HepG2 (cell line): ENCODE results near the gene PDE4D. TPM values are rescaled to one million over a fixed set of nuclear protein-coding genes. Genes with fewer than 3 reads are reported as not detected.

Source experiments
- ARHGAP35 ChIP-seq: sonication (generic); formaldehyde crosslinking; IDR thresholded peaks from 2 replicates; pipeline ENCODE4 v1.9.0; 2022; ENCODE audit warnings: mild to moderate bottlenecking, inconsistent platforms, moderate library complexity, missing genetic modification reagents, borderline replicate concordance
- ARID4A ChIP-seq: sonication (generic); formaldehyde crosslinking; IDR thresholded peaks from 2 replicates; pipeline ENCODE4 v1.5.0; 2020; ENCODE audit warnings: mild to moderate bottlenecking, missing genetic modification reagents, borderline replicate concordance
- CREM ChIP-seq, 2 experiments: sonication (generic) in 1 of 2; formaldehyde crosslinking in 1 of 2; IDR thresholded peaks; 2 replicates each; pipeline versions ENCODE4 v1.4.0 to v1.6.1; 2016 to 2020; ENCODE audit warnings: antibody characterized with exemption in 1 of 2, mild to moderate bottlenecking in 1 of 2, missing genetic modification reagents in 1 of 2
- EP300 ChIP-seq, 3 experiments: sonication (generic) in 1 of 3; formaldehyde crosslinking in 1 of 3; IDR thresholded peaks; 2 replicates each; pipeline versions ENCODE4 v1.5.1 to v1.6.1; 2011 to 2020; ENCODE audit warnings: low read depth in 2 of 3, low read length in 2 of 3, borderline replicate concordance in 1 of 3, improper control_type of control experiment in 1 of 3, mild to moderate bottlenecking in 1 of 3, missing genetic modification reagents in 1 of 3, moderate library complexity in 1 of 3
- FOXK1 ChIP-seq: sonication (generic); formaldehyde crosslinking; IDR thresholded peaks from 2 replicates; pipeline ENCODE4 v1.4.0; 2020; ENCODE audit warnings: low read depth, missing genetic modification reagents, borderline replicate concordance
- GABPA ChIP-seq, 2 experiments: IDR thresholded peaks; 2 replicates each; pipeline ENCODE4 v1.6.1; 2011 to 2016; ENCODE audit warnings: low read depth in 2 of 2, low read length in 1 of 2, missing biosample characterization in 1 of 2, missing genetic modification characterization in 1 of 2
- GZF1 ChIP-seq: sonication (generic); formaldehyde crosslinking; IDR thresholded peaks from 2 replicates; pipeline ENCODE4 v1.5.1; 2020; ENCODE audit warnings: mild to moderate bottlenecking, missing genetic modification reagents
- IKZF1 ChIP-seq: fragments of 450-650 bp; IDR thresholded peaks from 2 replicates; pipeline ENCODE4 v1.7.1; 2016
- KAT7 ChIP-seq: IDR thresholded peaks from 2 replicates; pipeline ENCODE4 v1.6.1; 2018; ENCODE audit warnings: borderline replicate concordance, missing compliant biosample characterization
- MAZ ChIP-seq, 2 experiments: sonication (generic) in 1 of 2; formaldehyde crosslinking in 1 of 2; IDR thresholded peaks; 2 replicates each; pipeline versions ENCODE4 v1.5.0 to v1.6.1; 2012 to 2020; ENCODE audit warnings: low read depth in 2 of 2, mild to moderate bottlenecking in 2 of 2, borderline replicate concordance in 1 of 2, improper control_type of control experiment in 1 of 2, low read length in 1 of 2, missing genetic modification reagents in 1 of 2, moderate library complexity in 1 of 2
- MBD4 ChIP-seq: IDR thresholded peaks from 2 replicates; pipeline ENCODE4 v1.6.1; 2012; ENCODE audit warnings: low read length, inconsistent platforms, borderline replicate concordance
- NFIB ChIP-seq: sonication (generic); formaldehyde crosslinking; IDR thresholded peaks from 2 replicates; pipeline ENCODE4 v1.9.0; 2021; ENCODE audit warnings: missing genetic modification reagents, mild to moderate bottlenecking, borderline replicate concordance
- PHF5A ChIP-seq: IDR thresholded peaks from one replicate; pipeline ENCODE4 v1.6.1; 2018; ENCODE audit warnings: low read depth, missing genetic modification reagents; ENCODE audit not compliant: unreplicated experiment
- TAF1 ChIP-seq: sonication (generic); formaldehyde crosslinking; IDR thresholded peaks from 2 replicates; pipeline ENCODE4 v1.4.0; 2020; ENCODE audit warnings: missing genetic modification reagents
- THAP11 ChIP-seq: IDR thresholded peaks from 2 replicates; pipeline ENCODE4 v1.6.1; 2016; ENCODE audit warnings: missing biosample characterization, missing genetic modification reagents
- ZBTB4 ChIP-seq: sonication (generic); formaldehyde crosslinking; IDR thresholded peaks from 2 replicates; pipeline ENCODE4 v1.4.0; 2020; ENCODE audit warnings: missing genetic modification reagents, mild to moderate bottlenecking, borderline replicate concordance
- ZNF230 ChIP-seq: sonication (generic); formaldehyde crosslinking; IDR thresholded peaks from 2 replicates; pipeline ENCODE4 v1.4.0; 2020; ENCODE audit warnings: mild to moderate bottlenecking, missing genetic modification reagents
- ZNF614 ChIP-seq: IDR thresholded peaks from 2 replicates; pipeline ENCODE4 v1.6.1; 2018; ENCODE audit warnings: missing biosample characterization, missing genetic modification reagents, inconsistent platforms, borderline replicate concordance
- ZNF788 ChIP-seq: sonication (generic); formaldehyde crosslinking; IDR thresholded peaks from 2 replicates; pipeline ENCODE4 v1.5.0; 2020; ENCODE audit warnings: mild to moderate bottlenecking, missing genetic modification reagents, borderline replicate concordance
- ZSCAN12 ChIP-seq: sonication (generic); formaldehyde crosslinking; IDR thresholded peaks from 2 replicates; pipeline ENCODE4 v1.9.0; 2021; ENCODE audit warnings: mild to moderate bottlenecking, missing genetic modification reagents
- ZSCAN25 ChIP-seq: sonication (generic); formaldehyde crosslinking; IDR thresholded peaks from 2 replicates; pipeline ENCODE4 v1.8.0; 2022; ENCODE audit warnings: mild to moderate bottlenecking, missing genetic modification reagents
- polyA plus RNA-seq, 8 experiments: library from polyadenylated mRNA; depleted of rRNA in 3 of 8; stranded (reverse) in 7 of 8; unstranded in 1 of 8; fragments of >200 nt; fragmentation: Illumina TruSeq in 4 of 8; extraction: Trizol in 4 of 8; gene quantifications; 2 replicates each; pipeline versions ENCODE4 v1.2.1 to v1.2.3, GENCODE V29; 2011 to 2016; ENCODE audit warnings: low read depth in 4 of 8, missing spikeins in 1 of 8, mixed read lengths in 1 of 8; ENCODE audit not compliant: insufficient read depth in 1 of 8
- total RNA-seq, 5 experiments: library from RNA; depleted of rRNA; stranded (reverse); fragments of >200 nt; fragmentation: Illumina TruSeq; extraction: Trizol; gene quantifications; 2 replicates each; pipeline ENCODE4 v1.2.3, GENCODE V29; 2016; ENCODE audit warnings: low read depth in 1 of 5
- TF ChIP-seq, protein P1 (sequence below): sonication (generic); formaldehyde crosslinking; IDR thresholded peaks from 2 replicates; pipeline ENCODE4 v1.8.0; 2022; ENCODE audit warnings: missing genetic modification reagents, low read depth, mild to moderate bottlenecking, borderline replicate concordance

The PDE4D gene
- total and polyA plus RNA-seq, 2 of the 13 experiments (the other 11 are each of a cell fraction or from before 2014, with no cell fraction given) = 7.0 to 12.2 TPM

- TF ChIP-seq IKZF1 (no peak), ZBTB4 (CRISPR knock-in tag) (no peak), ARID4A (CRISPR knock-in tag) (no peak), KAT7 (CRISPR knock-in tag) (no peak), ZNF614 (CRISPR knock-in tag) (no peak), GABPA (IDR thresholded peaks at IDR 0.05; ENCODE audit: low read depth, low read length) (no peak), GABPA (CRISPR knock-in tag; IDR thresholded peaks at IDR 0.05; ENCODE audit: low read depth) (no peak), EP300 (IDR thresholded peaks at IDR 0.05; ENCODE audit: low read depth in 2 of 2, low read length in 2 of 2) (peak in 1 of 2 experiments; percentile 79; a peak in 2 of 4 replicates), EP300 (CRISPR knock-in tag; IDR thresholded peaks at IDR 0.05; ENCODE audit: borderline replicate concordance) (peak; percentile 49; the same call in 1 of the 2 replicates), ZNF788 (CRISPR knock-in tag) (no peak), TAF1 (CRISPR knock-in tag) (no peak), MBD4 (no peak), ZNF230 (CRISPR knock-in tag) (no peak), NFIB (CRISPR knock-in tag) (no peak), THAP11 (no peak), ZSCAN25 (CRISPR knock-in tag) (no peak), MAZ (IDR thresholded peaks at IDR 0.05; ENCODE audit: borderline replicate concordance, low read depth, low read length) (no peak), MAZ (CRISPR knock-in tag; IDR thresholded peaks at IDR 0.05; ENCODE audit: low read depth) (no peak), GZF1 (CRISPR knock-in tag) (no peak), PHF5A (CRISPR knock-in tag) (no peak), ARHGAP35 (CRISPR knock-in tag) (no peak), CREM (IDR thresholded peaks at IDR 0.05) (peak; percentile 35; the same call in 1 of the 2 replicates), CREM (CRISPR knock-in tag; IDR thresholded peaks at IDR 0.05) (no peak), ZSCAN12 (CRISPR knock-in tag) (no peak), FOXK1 (CRISPR knock-in tag) (peak; percentile 45; the same call in 1 of the 2 replicates)
- TF ChIP-seq, protein P1, sequence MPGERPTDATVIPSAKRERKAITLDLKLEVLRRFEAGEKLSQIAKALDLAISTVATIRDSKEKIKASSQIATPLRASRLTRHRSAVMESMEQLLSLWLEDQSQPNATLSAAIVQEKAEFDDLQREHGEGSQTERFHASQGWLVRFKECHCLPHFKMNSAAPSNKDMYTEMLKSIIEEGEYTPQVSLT (CRISPR knock-in tag) = no peak
These were observed 832.1 kb downstream of the PDE4D start (continued) for GRCh38 chr5:59061377-59061776.
